GM12865 (cell line): Measurements from ENCODE around the gene OCSTAMP.

ENCODE experiments used
- DNase-seq: peaks from one replicate; pipeline ENCODE4 v3.0.0; 2010; ENCODE audit warnings: low read depth
- H3K4me3 ChIP-seq: 2 replicates; pipeline ENCODE4 v1.5.1; 2011; ENCODE audit warnings: mild to moderate bottlenecking, low read depth, low read length, control low read depth
- TF ChIP-seq, protein P1 (sequence below): IDR thresholded peaks from 2 replicates; pipeline ENCODE4 v1.5.1; 2011; ENCODE audit warnings: low read length, control low read depth, low read depth, inconsistent platforms; ENCODE audit not compliant: insufficient read depth; ENCODE audit errors: missing control alignments

Gene OCSTAMP

GRCh38 chr20:46543033-46543432 is 7.4 kb downstream of the OCSTAMP start:
- TF ChIP-seq, protein P1, sequence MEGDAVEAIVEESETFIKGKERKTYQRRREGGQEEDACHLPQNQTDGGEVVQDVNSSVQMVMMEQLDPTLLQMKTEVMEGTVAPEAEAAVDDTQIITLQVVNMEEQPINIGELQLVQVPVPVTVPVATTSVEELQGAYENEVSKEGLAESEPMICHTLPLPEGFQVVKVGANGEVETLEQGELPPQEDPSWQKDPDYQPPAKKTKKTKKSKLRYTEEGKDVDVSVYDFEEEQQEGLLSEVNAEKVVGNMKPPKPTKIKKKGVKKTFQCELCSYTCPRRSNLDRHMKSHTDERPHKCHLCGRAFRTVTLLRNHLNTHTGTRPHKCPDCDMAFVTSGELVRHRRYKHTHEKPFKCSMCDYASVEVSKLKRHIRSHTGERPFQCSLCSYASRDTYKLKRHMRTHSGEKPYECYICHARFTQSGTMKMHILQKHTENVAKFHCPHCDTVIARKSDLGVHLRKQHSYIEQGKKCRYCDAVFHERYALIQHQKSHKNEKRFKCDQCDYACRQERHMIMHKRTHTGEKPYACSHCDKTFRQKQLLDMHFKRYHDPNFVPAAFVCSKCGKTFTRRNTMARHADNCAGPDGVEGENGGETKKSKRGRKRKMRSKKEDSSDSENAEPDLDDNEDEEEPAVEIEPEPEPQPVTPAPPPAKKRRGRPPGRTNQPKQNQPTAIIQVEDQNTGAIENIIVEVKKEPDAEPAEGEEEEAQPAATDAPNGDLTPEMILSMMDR: no peak
- no peak overlapping the region for H3K4me3 ChIP-seq
- DNase-seq: no peak

DNA sequence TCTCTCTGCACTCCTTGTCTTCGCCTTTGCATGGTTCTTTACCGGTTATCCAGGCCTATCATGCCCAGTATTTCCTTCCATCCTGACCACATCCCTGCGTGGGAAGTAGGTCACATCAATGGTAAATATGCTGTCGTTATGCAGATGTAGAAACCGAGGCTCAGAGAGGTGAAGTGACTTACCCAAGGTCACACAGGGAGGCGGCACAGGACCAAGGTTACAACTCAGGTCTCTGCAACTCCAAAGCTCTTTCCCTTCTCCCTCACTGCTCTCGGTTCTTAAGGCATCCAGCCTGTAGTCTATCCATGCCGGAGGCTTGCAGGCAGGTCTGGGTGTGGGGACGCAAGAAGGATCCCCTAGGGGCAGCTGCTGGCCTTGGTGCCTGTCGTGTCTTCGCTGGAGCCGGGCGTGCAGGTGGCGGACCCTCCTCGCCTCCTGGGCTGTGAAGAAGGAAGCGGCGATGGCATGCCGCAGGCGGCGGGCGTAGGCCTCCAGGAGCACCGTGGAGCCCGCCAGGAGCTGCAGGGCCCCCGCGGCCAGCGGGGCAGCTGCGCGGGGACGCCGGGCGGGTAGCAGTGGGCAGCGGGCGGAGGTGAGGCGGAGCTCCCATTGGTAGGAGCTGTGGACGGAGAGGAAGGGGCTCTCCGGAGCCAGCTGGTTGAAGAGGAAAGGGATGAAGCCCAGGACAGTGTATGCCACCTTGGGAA is 9.1 kb downstream of the OCSTAMP start:
- no peak overlapping the region for H3K4me3 ChIP-seq
- TF ChIP-seq, protein P1: no peak
- no peak for DNase-seq

- H3K4me3 ChIP-seq: no peak overlapping the region
- no peak for DNase-seq
- TF ChIP-seq, protein P1: no peak
Measured at GRCh38 chr20:46539113-46539512, 11.3 kb downstream of the OCSTAMP start.

- no peak overlapping the region for H3K4me3 ChIP-seq
- TF ChIP-seq, protein P1: no peak
- no peak for DNase-seq
Measured at GRCh38 chr20:46530640-46531039, 19.8 kb downstream of the OCSTAMP start.

DNA sequence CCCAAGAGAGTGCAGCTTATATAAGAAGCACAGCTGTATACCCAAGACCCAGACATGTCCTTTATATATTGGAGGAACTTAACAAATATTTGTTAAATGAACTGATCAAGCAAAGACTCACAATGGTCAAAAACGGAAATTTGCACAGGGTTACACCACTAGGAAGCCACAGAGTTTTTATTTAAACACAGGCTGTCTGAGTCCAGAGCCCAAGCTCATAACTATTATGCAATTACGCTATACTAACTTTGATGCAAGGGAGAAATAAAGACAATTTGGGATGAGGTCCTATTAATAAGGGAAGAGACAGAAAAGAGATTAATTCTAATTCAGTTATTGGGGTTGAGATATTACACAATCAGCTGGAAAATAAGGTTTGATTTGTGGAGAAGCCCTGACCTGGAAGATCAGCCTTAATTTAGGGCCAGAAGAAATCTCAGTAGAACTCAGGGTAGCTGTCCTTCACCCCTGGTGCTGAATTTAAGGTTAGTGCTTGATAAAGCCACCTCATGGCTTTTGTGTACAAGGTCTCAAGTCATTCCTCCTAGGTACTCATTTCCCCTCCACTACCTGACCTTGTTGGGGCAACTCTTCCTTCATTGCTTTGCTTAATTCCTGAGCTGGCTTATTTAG is 26.6 kb downstream of the OCSTAMP start:
- TF ChIP-seq, protein P1: no peak
- no peak overlapping the region for H3K4me3 ChIP-seq
- peak; percentile 19 for DNase-seq

DNA sequence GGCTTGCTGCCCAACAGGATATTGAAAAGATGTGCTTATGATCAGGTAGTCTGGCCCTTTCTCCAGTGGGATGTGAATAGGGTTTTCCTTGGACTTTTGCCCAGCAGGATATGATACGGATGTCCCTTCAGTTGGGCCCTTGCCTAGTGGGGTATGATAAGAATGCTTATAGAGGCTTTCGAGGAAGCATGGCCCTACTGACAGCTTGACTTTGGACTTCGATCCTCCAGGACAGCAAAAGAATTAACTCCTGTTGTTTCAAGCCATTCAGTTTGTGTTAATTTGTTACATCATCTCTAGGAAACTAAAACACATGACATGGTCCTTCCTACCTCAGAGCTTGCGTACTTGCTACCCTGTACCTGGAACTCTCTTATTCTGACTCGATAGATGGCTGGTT is 27.3 kb downstream of the OCSTAMP start:
- TF ChIP-seq, protein P1: no peak
- no peak for DNase-seq
- no peak overlapping the region for H3K4me3 ChIP-seq
